NCI-H345 (cell line): ENCODE data around the gene YBEY.
"Not testable (repeated sequence)": the region's sequence is repeated elsewhere in the genome, so short reads cannot be mapped to it uniquely, and the experiment has no call there.

ENCODE experiments used
- DNase-seq: peaks from one replicate; lab custom pipeline; 2025; lab: John Stamatoyannopoulos, UW

Gene YBEY

DNA sequence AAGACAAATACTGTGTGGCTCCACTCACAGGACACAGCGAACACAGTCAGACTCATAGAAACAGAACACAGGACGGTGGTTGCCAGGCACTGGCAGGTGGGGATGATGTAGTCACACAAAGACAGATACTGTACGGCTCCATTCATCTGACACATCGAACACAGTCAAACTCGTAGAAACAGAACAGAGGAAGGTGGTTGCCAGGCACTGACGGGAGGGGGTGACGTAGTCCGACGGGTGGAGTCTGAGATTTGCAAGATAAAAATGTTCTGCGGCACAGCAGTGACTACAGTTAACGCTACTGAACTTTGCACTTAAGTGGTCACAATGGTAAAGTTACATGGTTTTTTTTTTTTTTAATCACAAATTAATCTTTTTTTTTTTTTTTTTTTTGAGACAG, 18.8 kb downstream of the YBEY start:
- DNase-seq: no peak

DNA sequence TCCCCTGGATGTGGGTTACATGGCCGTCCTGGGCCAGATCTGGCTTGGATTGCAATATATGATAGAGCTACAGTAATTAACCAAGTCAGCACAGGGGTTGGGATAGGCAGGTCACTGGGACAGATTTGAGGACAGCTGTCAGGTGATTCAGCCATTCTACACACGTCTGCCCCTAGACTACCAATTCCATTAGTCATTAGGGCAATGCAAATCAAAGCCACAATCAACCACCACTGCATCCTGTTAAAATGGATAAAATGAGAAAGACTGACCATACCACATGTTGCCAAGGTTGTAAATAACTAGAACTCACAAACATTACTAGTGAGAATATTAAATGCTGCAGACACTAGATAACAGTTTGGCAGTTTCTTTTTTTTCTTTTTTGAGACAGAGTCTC, 21.5 kb downstream of the YBEY start:
- DNase-seq: no peak

DNA sequence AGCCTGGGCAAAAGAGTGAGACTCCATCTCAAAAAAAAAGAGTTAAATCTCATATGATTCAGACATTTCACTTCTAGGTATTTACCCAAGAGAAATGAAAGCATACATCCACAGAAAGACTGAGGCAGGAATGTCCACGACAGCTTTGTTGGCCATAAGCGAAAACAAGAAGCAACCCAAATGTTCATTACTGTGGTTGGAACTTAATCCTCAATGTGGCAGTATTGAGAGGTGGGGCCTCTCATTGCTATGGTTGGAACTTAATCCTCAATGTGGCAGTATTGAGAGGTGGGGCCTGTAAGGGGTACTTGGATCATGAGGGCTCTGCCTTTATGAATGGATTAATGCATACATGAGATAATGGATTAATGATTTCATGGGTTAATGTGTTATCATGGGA, 22.3 kb downstream of the YBEY start:
- no peak for DNase-seq

GRCh38 chr21:46310260-46310659, 24.1 kb downstream of the YBEY start:
- DNase-seq: not testable (repeated sequence)

DNA sequence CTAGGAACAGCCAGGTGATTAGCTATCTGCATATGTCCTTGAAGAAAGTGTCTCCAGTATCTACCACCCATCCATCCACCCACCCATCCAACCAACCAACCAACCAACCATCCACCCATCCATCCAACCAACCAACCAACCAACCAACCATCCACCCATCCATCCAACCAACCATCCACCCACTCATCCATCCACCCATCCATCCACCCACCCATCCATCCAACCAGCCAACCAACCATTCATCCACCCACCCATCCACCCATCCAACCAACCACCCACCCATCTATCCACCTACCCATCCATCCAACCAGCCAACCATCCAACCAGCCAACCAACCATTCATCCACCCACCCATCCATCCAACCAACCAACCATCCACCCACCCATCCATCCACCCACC, 25.4 kb downstream of the YBEY start:
- DNase-seq: no peak

GRCh38 chr21:46312949-46313348, 26.8 kb downstream of the YBEY start:
- DNase-seq: no peak

DNA sequence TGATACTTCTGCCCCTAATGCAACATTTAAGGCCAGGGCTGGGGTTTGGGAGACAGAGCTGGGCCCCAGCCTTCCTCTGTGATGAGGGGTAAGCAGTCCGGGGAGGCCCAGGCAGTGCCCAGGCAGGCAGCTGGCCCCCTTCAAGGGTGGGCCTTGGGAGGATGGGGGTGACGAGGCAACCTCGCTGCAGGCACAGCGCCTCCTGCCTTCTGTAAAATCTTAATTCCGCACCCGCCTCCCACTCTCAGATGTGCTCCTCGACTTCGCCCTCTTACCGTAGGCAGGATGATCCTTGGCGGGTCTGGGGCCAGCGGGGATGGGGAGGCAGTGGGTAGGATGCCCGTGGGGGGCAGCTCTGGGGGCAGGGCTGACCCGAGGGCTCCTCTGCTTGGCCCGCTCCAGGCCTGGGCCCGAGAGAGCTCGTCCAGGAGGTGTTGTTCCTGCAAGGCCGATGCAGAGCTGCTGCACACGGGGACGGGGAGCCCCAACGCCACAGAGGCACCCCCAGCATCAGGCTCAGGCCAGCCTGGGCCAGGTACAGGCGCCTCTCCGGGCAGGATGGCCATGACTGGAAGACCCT, 28.4 kb downstream of the YBEY start:
- no peak for DNase-seq

DNA sequence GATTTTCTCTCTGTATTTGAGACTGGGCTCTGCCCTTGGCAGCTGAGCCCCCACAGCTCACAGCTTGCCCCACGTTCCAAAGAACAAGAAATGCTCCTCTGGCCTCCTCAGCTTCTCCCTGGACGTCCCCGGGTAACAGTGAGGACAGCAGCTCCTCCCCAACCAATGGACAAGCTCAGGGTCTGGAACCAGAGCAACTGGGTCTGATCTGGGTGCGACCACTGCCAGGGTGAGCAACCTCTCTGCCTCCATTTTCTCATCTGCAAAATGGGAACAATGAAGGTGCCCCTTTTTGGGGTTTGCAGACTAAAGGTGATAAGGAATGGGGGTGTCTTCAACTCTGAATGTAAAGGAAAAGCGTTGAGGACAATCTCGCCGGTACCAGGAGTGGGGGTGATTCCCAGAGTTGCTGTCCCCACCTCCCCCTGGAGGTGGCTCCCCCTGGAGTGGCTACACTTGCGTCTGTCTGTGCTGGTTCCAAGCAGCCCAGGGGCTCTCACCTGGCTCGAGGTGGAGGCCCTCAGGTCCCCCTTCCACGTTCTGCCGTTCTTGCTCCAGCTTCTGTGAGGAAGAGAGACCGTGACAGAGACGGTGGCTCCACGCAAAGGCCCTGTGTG, 30.7 kb downstream of the YBEY start:
- no peak for DNase-seq

- peak; percentile 97 for DNase-seq
Measured at GRCh38 chr21:46317710-46318463, 31.7 kb downstream of the YBEY start.

DNA sequence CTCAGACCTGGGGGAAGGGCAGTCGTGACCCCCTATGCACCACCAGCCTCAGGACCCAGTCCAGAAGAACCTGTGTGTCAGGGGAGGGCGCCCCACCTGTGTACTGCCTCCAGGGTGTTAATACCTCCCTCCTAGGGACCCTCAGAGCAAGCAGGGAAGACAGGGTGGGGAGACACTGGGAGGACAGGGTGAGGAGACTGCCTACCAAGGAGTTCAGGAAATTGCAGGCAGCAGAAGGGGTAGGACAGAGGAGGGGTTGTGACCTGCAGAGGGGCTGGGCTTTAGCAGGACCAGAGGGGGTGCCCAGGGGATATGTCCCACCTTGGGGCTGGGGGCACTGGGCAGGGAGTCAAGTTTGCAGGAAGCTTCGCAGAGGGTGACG, 32.3 kb downstream of the YBEY start:
- DNase-seq: no peak

DNA sequence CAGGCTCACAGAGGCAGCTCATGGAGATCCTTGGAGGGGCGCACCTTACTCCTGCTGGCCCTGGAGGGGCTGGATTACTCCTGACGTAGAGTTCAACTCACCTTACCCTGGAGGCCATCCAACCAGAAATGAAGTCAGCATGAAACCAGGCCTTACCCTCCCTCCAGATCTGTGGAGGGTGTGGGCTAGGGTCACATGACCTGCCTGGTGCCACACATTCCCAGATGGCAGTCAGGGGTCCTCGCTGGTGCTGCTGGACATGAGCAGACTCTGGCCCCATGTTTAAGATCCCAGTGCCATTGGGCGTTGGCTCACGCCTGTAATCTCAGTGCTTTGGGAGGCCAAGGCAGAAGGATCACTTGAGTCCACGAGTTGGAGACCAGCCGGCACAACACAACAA, 33.0 kb downstream of the YBEY start:
- no peak for DNase-seq

DNA sequence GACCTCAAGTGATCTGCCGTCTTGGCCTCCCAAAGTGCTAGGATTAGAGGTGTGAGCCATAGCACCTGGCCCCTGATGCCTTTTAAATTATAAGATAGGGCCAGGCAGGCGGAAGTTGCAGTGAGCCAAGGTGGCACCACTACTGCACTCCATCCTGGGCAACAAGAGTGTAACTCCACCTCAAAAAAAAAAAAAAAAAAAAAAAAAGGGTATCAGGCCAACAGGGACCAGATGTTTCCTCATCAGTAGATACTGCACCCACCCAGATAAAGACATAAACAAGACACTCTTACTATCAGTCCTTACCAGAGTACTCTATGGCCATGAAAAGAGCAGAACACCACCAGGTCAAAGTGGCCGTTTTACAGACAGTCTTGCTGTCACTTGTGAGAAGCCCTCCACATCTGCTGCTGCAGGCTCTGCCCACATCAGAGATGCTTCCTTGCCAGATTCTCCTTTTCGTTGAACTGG, 34.2 kb downstream of the YBEY start:
- no peak for DNase-seq

- no peak for DNase-seq
Measured at GRCh38 chr21:46322351-46323226, 36.4 kb downstream of the YBEY start.

DNA sequence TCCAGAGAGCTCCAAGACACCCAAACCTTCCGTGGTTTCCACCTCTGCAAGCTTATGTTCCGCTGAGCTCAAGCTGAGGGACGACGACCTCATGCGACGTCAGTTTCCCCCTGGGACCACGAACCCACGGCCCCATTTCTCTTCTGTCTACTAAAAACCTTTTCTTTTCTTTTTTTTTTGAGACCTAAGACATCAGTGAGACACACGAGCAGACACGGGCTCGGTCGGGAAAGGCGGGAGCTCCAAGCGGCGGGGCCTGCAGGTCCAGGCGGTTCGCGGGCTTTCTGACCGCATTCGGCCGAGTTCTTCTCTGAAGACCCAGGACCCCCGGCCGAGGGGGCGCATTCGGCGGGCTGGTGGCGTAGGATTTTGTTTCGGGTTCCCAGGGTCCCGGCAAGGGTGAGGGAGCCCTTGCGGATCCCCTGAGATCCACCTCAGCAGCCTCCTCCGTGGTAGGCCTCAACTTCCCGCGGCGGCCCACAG, 37.1 kb downstream of the YBEY start:
- DNase-seq: no peak

- peak; percentile 99 for DNase-seq
Measured at GRCh38 chr21:46323710-46324389, 37.7 kb downstream of the YBEY start, which contains the start of the genes C21orf58 and PCNT. Gene C21orf58, minus strand, starts transcription at chr21:46323870. Its CDS starts 1,132 bp downstream, at chr21:46322738. Gene PCNT, plus strand, starts transcription at chr21:46324156. Its CDS starts 73 bp downstream, at chr21:46324229.

GRCh38 chr21:46324390-46325072, 38.4 kb downstream of the YBEY start:
- DNase-seq: peak; percentile 92

GRCh38 chr21:46325073-46325912, 39.2 kb downstream of the YBEY start:
- peak; percentile 64 for DNase-seq

GRCh38 chr21:46326110-46326703, 40.1 kb downstream of the YBEY start:
- no peak for DNase-seq

GRCh38 chr21:46327711-46328110, 41.6 kb downstream of the YBEY start:
- no peak for DNase-seq
